LNCAP (cell line): Measurements from ENCODE around the gene AKAP8.

Experiments
- CTCF ChIP-seq: fragments of 450-650 bp; IDR thresholded peaks from 2 replicates; pipeline ENCODE4 v1.5.1; 2017; ENCODE audit warnings: mild to moderate bottlenecking

The AKAP8 gene

DNA sequence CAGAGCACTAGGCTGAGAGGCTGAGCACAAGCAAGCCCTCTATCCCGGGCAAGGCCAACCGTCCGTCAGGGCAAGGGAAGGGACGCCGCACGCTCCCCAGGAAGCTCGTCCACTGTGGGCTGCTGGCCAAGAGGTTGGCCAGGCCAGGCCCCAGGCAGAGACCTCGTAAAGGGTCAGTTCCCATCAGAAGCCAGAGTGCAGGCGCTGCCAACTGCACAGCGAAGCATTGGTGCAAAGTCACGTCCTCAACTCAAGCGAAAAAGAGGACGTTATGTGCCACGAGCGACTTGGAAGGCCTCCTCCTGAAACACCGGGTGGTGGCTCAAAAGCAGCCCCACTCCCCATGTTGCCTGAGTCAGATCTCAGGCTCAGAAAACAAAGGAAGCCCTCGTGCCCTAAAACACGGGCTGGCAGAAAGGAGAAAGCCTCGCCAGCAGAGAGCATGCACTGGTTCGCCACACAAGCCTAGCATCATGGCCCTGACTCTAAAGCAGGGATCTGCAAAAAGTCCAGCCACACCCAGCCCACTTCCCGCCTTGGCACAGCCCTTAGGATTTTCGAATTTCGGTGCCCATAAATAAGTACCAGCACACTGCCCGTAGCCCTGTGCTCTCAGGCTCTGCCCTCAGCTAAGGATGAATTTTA, 4.7 kb downstream of the AKAP8 start:
- no peak for TF ChIP-seq CTCF

DNA sequence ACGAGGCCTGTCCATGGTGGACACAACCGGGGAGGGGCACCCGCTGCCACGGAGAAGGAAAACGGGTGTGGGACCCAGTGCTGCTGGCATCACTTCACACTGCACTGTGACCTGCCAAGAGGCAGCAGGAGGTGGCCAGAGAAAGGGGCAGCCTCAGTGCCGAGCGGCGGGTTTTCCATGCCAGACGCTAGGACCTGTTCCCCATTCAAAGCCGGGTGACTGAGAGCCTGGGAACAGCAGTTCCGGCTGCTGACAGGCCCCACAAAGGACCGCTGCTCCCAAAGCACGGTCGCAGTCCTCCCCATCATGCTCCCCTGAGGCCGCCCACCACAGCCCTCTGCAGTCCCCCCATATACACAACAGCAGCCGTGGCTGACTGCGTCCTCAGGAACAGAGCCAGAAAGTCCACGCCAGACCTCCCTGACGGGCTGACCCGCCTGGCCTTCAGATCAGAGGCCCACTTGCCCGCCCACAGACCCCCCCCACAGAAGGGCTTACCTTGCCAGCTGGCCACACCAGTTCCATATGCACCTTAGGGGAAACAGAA, 5.4 kb downstream of the AKAP8 start:
- no peak for TF ChIP-seq CTCF

DNA sequence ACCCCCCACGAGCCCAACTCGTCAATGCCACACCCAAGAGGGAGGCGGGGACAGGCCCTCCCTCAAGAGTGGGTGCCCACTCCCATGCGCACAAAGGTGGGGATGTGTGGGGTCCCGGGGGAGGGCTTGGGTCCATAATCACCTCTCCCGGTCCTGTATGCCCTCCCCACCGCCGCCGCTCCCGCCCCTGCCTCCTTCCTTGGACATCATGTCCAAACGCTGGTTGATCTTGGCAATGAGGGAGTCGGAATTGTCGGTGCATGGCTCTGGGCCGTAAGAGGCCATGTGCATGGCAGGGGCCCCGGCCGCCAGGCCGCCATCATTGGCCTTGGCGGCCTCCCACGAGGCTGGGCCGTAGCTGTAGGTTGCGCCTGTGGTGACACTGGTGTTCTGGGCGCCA, 5.9 kb downstream of the AKAP8 start:
- TF ChIP-seq CTCF, result no peak

- no peak for TF ChIP-seq CTCF
Observed at GRCh38 chr19:15372891-15373301, 6.7 kb downstream of the AKAP8 start.

GRCh38 chr19:15372470-15372869, 7.1 kb downstream of the AKAP8 start:
- no peak for TF ChIP-seq CTCF

GRCh38 chr19:15371786-15372380, 7.7 kb downstream of the AKAP8 start:
- no peak for TF ChIP-seq CTCF

DNA sequence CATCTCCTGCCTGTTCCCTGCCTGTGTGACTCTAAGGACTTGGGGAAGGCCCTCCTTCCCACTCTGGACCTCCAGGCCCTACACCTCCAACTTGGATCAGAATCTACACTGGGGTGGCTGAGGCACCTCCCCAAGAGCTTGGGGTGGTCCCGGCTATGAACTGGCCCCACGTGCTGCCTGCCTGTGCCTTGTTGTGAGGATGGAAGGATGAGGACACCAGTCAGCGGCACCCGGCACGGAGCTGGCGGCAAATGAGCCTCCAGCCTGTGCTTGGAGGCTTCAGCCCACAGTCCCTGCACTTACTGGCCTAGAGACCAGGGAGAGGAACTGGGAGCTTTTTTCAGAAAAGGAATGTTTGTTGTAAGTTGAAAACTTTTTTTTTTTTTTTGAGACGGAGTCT, 8.5 kb downstream of the AKAP8 start:
- TF ChIP-seq CTCF, result no peak

GRCh38 chr19:15369594-15369891, 10.0 kb downstream of the AKAP8 start:
- TF ChIP-seq CTCF, result no peak
